HCT116 (cell line): ENCODE measurements around the gene ATXN1.

Experiments used
- ATF3 ChIP-seq: IDR thresholded peaks from 2 replicates; pipeline ENCODE4 v1.6.1; 2012
- CTCF ChIP-seq, 3 experiments: fragments of 200-600 bp in 1 of 3; sonication (generic) in 1 of 3; IDR thresholded peaks in 2 of 3; conservative IDR thresholded peaks in 1 of 3; 2 replicates each; pipeline ENCODE4 v1.5.1; 2012 to 2017; ENCODE audit warnings: low read depth in 2 of 3, low read length in 2 of 3, antibody characterized with exemption in 1 of 3, borderline replicate concordance in 1 of 3, control low read depth in 1 of 3, mild to moderate bottlenecking in 1 of 3, mixed read lengths in 1 of 3, mixed run types in 1 of 3, moderate library complexity in 1 of 3; ENCODE audit not compliant: insufficient read depth in 1 of 3
- EZH2 ChIP-seq: fragments of 200-600 bp; sonication (generic); IDR thresholded peaks from 2 replicates; pipeline ENCODE4 v1.6.1; 2017; ENCODE audit warnings: antibody characterized with exemption, mixed run types
- MAX ChIP-seq: IDR thresholded peaks from 2 replicates; pipeline ENCODE4 v1.6.1; 2012
- POLR2A ChIP-seq: IDR thresholded peaks from 2 replicates; pipeline ENCODE4 v1.7.0; 2011; ENCODE audit warnings: borderline replicate concordance; ENCODE audit not compliant: insufficient read depth, insufficient read length; ENCODE audit errors: extremely low read depth
- RAD21 ChIP-seq: IDR thresholded peaks from 2 replicates; pipeline ENCODE4 v1.6.1; 2012; ENCODE audit warnings: low read depth, mild to moderate bottlenecking
- REST ChIP-seq: IDR thresholded peaks from 2 replicates; pipeline ENCODE4 v1.6.1; 2012; ENCODE audit warnings: low read depth
- SIN3A ChIP-seq: IDR thresholded peaks from 2 replicates; pipeline ENCODE4 v1.6.1; 2012; ENCODE audit warnings: low read depth
- SRF ChIP-seq: IDR thresholded peaks from 2 replicates; pipeline ENCODE4 v1.6.1; 2012; ENCODE audit warnings: low read depth
- ZBTB33 ChIP-seq: IDR thresholded peaks from 2 replicates; pipeline ENCODE4 v1.6.1; 2011; ENCODE audit warnings: mild to moderate bottlenecking, low read length, moderate library complexity; ENCODE audit not compliant: insufficient replicate concordance; ENCODE audit errors: extremely low read depth
- ZFX ChIP-seq: fragments of 450-650 bp; IDR thresholded peaks from 2 replicates; pipeline ENCODE4 v1.6.1; 2017
- ZNF274 ChIP-seq: fragments of 200-500 bp; sonication (Bioruptor generic); IDR thresholded peaks from 2 replicates; pipeline ENCODE4 v1.6.1; 2014; ENCODE audit warnings: mild to moderate bottlenecking, low read depth, low read length, inconsistent platforms

- TF ChIP-seq CTCF (IDR thresholded peaks at IDR 0.05 in 2 of 3, conservative IDR thresholded peaks at IDR 0.05 in 1 of 3; ENCODE audit: borderline replicate concordance in 1 of 3, insufficient read depth in 1 of 3, low read depth in 2 of 3, low read length in 2 of 3): no peak
- TF ChIP-seq MAX: no peak
- TF ChIP-seq ZBTB33: no peak
- no peak for TF ChIP-seq REST
- TF ChIP-seq EZH2: no peak
- no peak for TF ChIP-seq POLR2A
- TF ChIP-seq SRF: no peak
- no peak for TF ChIP-seq RAD21
- no peak for TF ChIP-seq ZNF274
- no peak for TF ChIP-seq ZFX
- no peak for TF ChIP-seq ATF3
- TF ChIP-seq SIN3A: no peak
Observed at GRCh38 chr6:16333580-16333979, 427.7 kb downstream of the ATXN1 start.
